RWPE2 (cell line): ENCODE measurements around the gene DLGAP3.

ENCODE experiments used
- ATAC-seq: fragments of 200-7000 bp; cut with Tn5 transposase; 3 replicates; pipeline ENCODE4 v1.9.1; 2021; ENCODE audit warnings: low read depth
- DNase-seq: peaks from one replicate; pipeline ENCODE4 v3.0.0-alpha.2; 2020; ENCODE audit warnings: low spot score
- H3K27ac ChIP-seq: fragments of 450-650 bp; 2 replicates; pipeline ENCODE4 v1.5.1; 2017; ENCODE audit warnings: mild to moderate bottlenecking; ENCODE audit not compliant: poor library complexity, severe bottlenecking
- H3K27me3 ChIP-seq: fragments of 250-450 bp; sonication (Bioruptor Pico); 2 replicates; pipeline ENCODE4 v1.5.1; 2021; ENCODE audit warnings: mild to moderate bottlenecking, moderate library complexity; ENCODE audit not compliant: insufficient read depth, poor library complexity, severe bottlenecking
- H3K36me3 ChIP-seq: fragments of 250-450 bp; sonication (Bioruptor Pico); 2 replicates; pipeline ENCODE4 v1.5.1; 2020; ENCODE audit warnings: low read depth, mild to moderate bottlenecking, moderate library complexity
- H3K4me1 ChIP-seq: fragments of 250-450 bp; sonication (Bioruptor Pico); 2 replicates; pipeline ENCODE4 v1.5.1; 2021; ENCODE audit warnings: mild to moderate bottlenecking, moderate library complexity; ENCODE audit not compliant: insufficient read depth, poor library complexity, severe bottlenecking
- H3K4me3 ChIP-seq: fragments of 250-450 bp; sonication (Bioruptor Pico); 2 replicates; pipeline ENCODE4 v1.5.1; 2021; ENCODE audit warnings: mild to moderate bottlenecking, moderate library complexity; ENCODE audit not compliant: severe bottlenecking
- H3K9me3 ChIP-seq: fragments of 250-450 bp; sonication (Bioruptor Pico); 2 replicates; pipeline ENCODE4 v1.5.1; 2021; ENCODE audit warnings: mild to moderate bottlenecking, moderate library complexity; ENCODE audit not compliant: severe bottlenecking
- CTCF ChIP-seq: fragments of 450-650 bp; IDR thresholded peaks from one replicate; pipeline ENCODE4 v1.5.1; 2017; ENCODE audit warnings: mild to moderate bottlenecking, moderate library complexity; ENCODE audit not compliant: poor library complexity, severe bottlenecking

The DLGAP3 gene

DNA sequence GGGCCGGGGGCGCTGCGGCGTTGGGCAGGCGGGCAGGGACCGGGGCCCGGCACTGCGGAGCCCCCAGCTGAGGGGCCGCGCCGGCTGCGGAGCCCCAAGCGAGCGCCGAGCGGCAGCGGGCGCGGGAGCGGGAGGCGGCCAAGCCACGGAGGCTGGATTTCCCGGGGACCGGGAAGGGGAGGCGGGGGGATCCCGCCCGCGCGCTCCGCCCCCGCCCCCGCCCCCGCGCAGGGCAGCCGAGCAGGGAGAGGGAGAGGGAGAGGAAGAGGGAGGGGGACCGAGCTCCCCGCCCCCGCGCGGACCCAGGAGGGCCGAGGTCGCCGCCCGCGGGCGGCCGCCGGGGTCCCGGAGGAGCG lies at the start of gene DLGAP3:
Gene DLGAP3 (minus strand): TSS at position 154 of the 356 bp plus-strand sequence. CDS start 24,267 bp downstream, outside the sequence.
- ATAC-seq (no peak), DNase-seq (no peak)
- Histone ChIP-seq H3K9me3 (no peaks in the 10 kb centered on the region), H3K4me3 (peak within 1 kb of the TSS; percentile 17), H3K36me3 (no peaks in the 10 kb centered on the region), H3K4me1 (no peaks in the 10 kb centered on the region), H3K27me3 (peaks cover 51% of the 10 kb centered on the region), H3K27ac (no peak within 1 kb of the TSS)
- no peak for TF ChIP-seq CTCF

- TF ChIP-seq CTCF = no peak
- H3K36me3 ChIP-seq = peaks cover 11% of the 10 kb centered on the region
- no peak for DNase-seq
- no peaks in the 10 kb centered on the region for H3K9me3 ChIP-seq
- H3K4me3 ChIP-seq = no peak overlapping the region
- no peaks in the 10 kb centered on the region for H3K27me3 ChIP-seq
- ATAC-seq = no peak
- peaks cover 3% of the 10 kb centered on the region for H3K4me1 ChIP-seq
- no peak overlapping the region for H3K27ac ChIP-seq
These were observed 49.5 kb upstream of the DLGAP3 start for GRCh38 chr1:34978921-34979320.

- ATAC-seq = 0 out of 3 replicates have a peak, but pooled peaks have one; percentile 10
- H3K4me3 ChIP-seq = no peak overlapping the region
- H3K9me3 ChIP-seq = no peaks in the 10 kb centered on the region
- H3K4me1 ChIP-seq = no peaks in the 10 kb centered on the region
- peaks cover 10% of the 10 kb centered on the region for H3K36me3 ChIP-seq
- no peak overlapping the region for H3K27ac ChIP-seq
- DNase-seq = no peak
- no peaks in the 10 kb centered on the region for H3K27me3 ChIP-seq
- no peak for TF ChIP-seq CTCF
These were observed 48.4 kb upstream of the DLGAP3 start for GRCh38 chr1:34977858-34978257.

GRCh38 chr1:34977210-34977471 lies 47.7 kb upstream of the DLGAP3 start:
- Histone ChIP-seq H3K9me3 (no peaks in the 10 kb centered on the region), H3K4me1 (no peaks in the 10 kb centered on the region), H3K4me3 (no peak overlapping the region), H3K36me3 (peaks cover 9% of the 10 kb centered on the region; the same call in 1 of the 2 replicates), H3K27me3 (no peaks in the 10 kb centered on the region), H3K27ac (no peak overlapping the region)
- no peak for TF ChIP-seq CTCF
- DNase-seq (no peak), ATAC-seq (no peak)

GRCh38 chr1:34976384-34977209 lies 47.1 kb upstream of the DLGAP3 start:
- no peak for TF ChIP-seq CTCF
- Histone ChIP-seq H3K27me3 (no peaks in the 10 kb centered on the region), H3K9me3 (no peaks in the 10 kb centered on the region), H3K4me3 (no peak overlapping the region), H3K36me3 (peaks cover 5% of the 10 kb centered on the region; the same call in 1 of the 2 replicates), H3K27ac (no peak overlapping the region), H3K4me1 (no peaks in the 10 kb centered on the region)
- ATAC-seq (no peak), DNase-seq (no peak)
